H9 (cell line): ENCODE data around the gene CETN3. TPM values are rescaled to one million over a fixed set of nuclear protein-coding genes. Genes with fewer than 3 reads are reported as not detected.
"Not testable (repeated sequence)": the region's sequence is repeated elsewhere in the genome, so short reads cannot be mapped to it uniquely, and the experiment has no call there.

Source experiments
- DNase-seq: peaks from one replicate; pipeline ENCODE4 v3.0.0-alpha.2; 2017
- H2AFZ ChIP-seq: one replicate; pipeline ENCODE4 v1.6.1; 2013; ENCODE audit warnings: mild to moderate bottlenecking, low read length, control low read depth, moderate library complexity
- H2AK5ac ChIP-seq: 2 replicates; pipeline ENCODE4 v1.6.1; 2013; ENCODE audit warnings: low read length, control low read depth, mixed read lengths; ENCODE audit not compliant: insufficient read length
- H2BK120ac ChIP-seq: one replicate; pipeline ENCODE4 v1.6.1; 2013; ENCODE audit warnings: low read depth, mild to moderate bottlenecking, low read length, control low read depth, inconsistent platforms; ENCODE audit not compliant: poor library complexity, severe bottlenecking
- H2BK12ac ChIP-seq: 2 replicates; pipeline ENCODE4 v1.6.1; 2013; ENCODE audit warnings: low read length, control low read depth, mixed read lengths, low read depth; ENCODE audit not compliant: insufficient read length
- H2BK15ac ChIP-seq: 2 replicates; pipeline ENCODE4 v1.6.1; 2013; ENCODE audit warnings: low read depth, low read length, control low read depth
- H2BK20ac ChIP-seq: one replicate; pipeline ENCODE4 v1.6.1; 2013; ENCODE audit warnings: low read depth, mild to moderate bottlenecking, low read length, control low read depth, inconsistent platforms; ENCODE audit not compliant: poor library complexity, severe bottlenecking
- H2BK5ac ChIP-seq: 2 replicates; pipeline ENCODE4 v1.6.1; 2013; ENCODE audit warnings: low read length, control low read depth, mixed read lengths; ENCODE audit not compliant: insufficient read length
- H3K14ac ChIP-seq: 2 replicates; pipeline ENCODE4 v1.6.1; 2013; ENCODE audit warnings: low read length, control low read depth; ENCODE audit not compliant: insufficient read depth
- H3K18ac ChIP-seq: 2 replicates; pipeline ENCODE4 v1.6.1; 2013; ENCODE audit warnings: low read depth, mild to moderate bottlenecking, mixed read lengths, low read length, control low read depth; ENCODE audit not compliant: insufficient read length
- H3K23ac ChIP-seq: 2 replicates; pipeline ENCODE4 v1.6.1; 2013; ENCODE audit warnings: low read length, control low read depth, mixed read lengths, low read depth; ENCODE audit not compliant: insufficient read length
- H3K23me2 ChIP-seq: 2 replicates; pipeline ENCODE4 v1.6.1; 2013; ENCODE audit warnings: low read depth, mild to moderate bottlenecking, mixed read lengths, low read length, control low read depth; ENCODE audit not compliant: insufficient read length, poor library complexity, severe bottlenecking
- H3K27ac ChIP-seq: 2 replicates; pipeline ENCODE4 v1.5.1; 2013; ENCODE audit warnings: low read length, control low read depth, mixed read lengths, low read depth; ENCODE audit not compliant: insufficient read length
- H3K27me3 ChIP-seq: 2 replicates; pipeline ENCODE4 v1.6.1; 2013; ENCODE audit warnings: low read length, control low read depth, inconsistent platforms; ENCODE audit not compliant: insufficient read depth
- H3K4ac ChIP-seq: 2 replicates; pipeline ENCODE4 v1.6.1; 2013; ENCODE audit warnings: low read depth, mild to moderate bottlenecking, control low read depth, inconsistent platforms, low read length, moderate library complexity
- H3K4me1 ChIP-seq: 2 replicates; pipeline ENCODE4 v1.6.1; 2013; ENCODE audit warnings: low read length, control low read depth, inconsistent platforms; ENCODE audit not compliant: insufficient read depth
- H3K4me2 ChIP-seq: 2 replicates; pipeline ENCODE4 v1.6.1; 2013; ENCODE audit warnings: low read length, control low read depth, mixed read lengths; ENCODE audit not compliant: insufficient read length, insufficient read depth
- H3K56ac ChIP-seq: 2 replicates; pipeline ENCODE4 v1.6.1; 2013; ENCODE audit warnings: low read depth, mild to moderate bottlenecking, mixed read lengths, low read length, control low read depth; ENCODE audit not compliant: insufficient read length
- H3K79me1 ChIP-seq: 2 replicates; pipeline ENCODE4 v1.6.1; 2013; ENCODE audit warnings: low read depth, mild to moderate bottlenecking, moderate library complexity, low read length, control low read depth, inconsistent platforms; ENCODE audit not compliant: insufficient read depth, poor library complexity, severe bottlenecking
- H3K79me2 ChIP-seq: 2 replicates; pipeline ENCODE4 v1.6.1; 2013; ENCODE audit warnings: low read length, control low read depth, inconsistent platforms; ENCODE audit not compliant: insufficient read depth
- H3K9ac ChIP-seq: 2 replicates; pipeline ENCODE4 v1.6.1; 2013; ENCODE audit warnings: low read length, control low read depth, mixed read lengths; ENCODE audit not compliant: insufficient read length; ENCODE audit errors: extremely low read depth
- H3K9me3 ChIP-seq: one replicate; pipeline ENCODE4 v1.6.1; 2013; ENCODE audit warnings: low read depth, low read length, inconsistent platforms; ENCODE audit not compliant: control insufficient read depth
- H3T11ph ChIP-seq: one replicate; pipeline ENCODE4 v1.6.1; 2013; ENCODE audit warnings: mild to moderate bottlenecking, low read length, control low read depth, inconsistent platforms
- H4K20me1 ChIP-seq: one replicate; pipeline ENCODE4 v1.6.1; 2013; ENCODE audit not compliant: control insufficient read depth, insufficient read length, insufficient read depth
- H4K5ac ChIP-seq: 2 replicates; pipeline ENCODE4 v1.6.1; 2013; ENCODE audit warnings: low read depth, mild to moderate bottlenecking, mixed read lengths, low read length, control low read depth; ENCODE audit not compliant: insufficient read length
- H4K8ac ChIP-seq: replicated peaks from 2 replicates; pipeline ENCODE4 v1.6.1; 2013; ENCODE audit warnings: low read length, control low read depth, mixed read lengths, low read depth; ENCODE audit not compliant: insufficient read length
- H4K91ac ChIP-seq: 2 replicates; pipeline ENCODE4 v1.6.1; 2013; ENCODE audit warnings: low read depth, mild to moderate bottlenecking, moderate library complexity, mixed read lengths, low read length, control low read depth; ENCODE audit not compliant: insufficient read length
- H3K27ac Mint-ChIP-seq, 3 experiments: 2 replicates in 2 of 3; 3 replicates in 1 of 3; pipeline ENCODE4 v1.8.0; 2020 to 2021; ENCODE audit warnings: mixed read lengths in 3 of 3, mild to moderate bottlenecking in 1 of 3, moderate library complexity in 1 of 3
- H3K27me3 Mint-ChIP-seq: 2 replicates; pipeline ENCODE4 v1.8.0; 2021; ENCODE audit warnings: low read depth, mild to moderate bottlenecking, moderate library complexity, mixed read lengths
- H3K36me3 Mint-ChIP-seq, 3 experiments: 2 replicates in 2 of 3; 3 replicates in 1 of 3; pipeline ENCODE4 v1.8.0; 2020 to 2021; ENCODE audit warnings: low read depth in 3 of 3, mixed read lengths in 3 of 3; ENCODE audit not compliant: insufficient read depth in 1 of 3
- H3K4me1 Mint-ChIP-seq, 2 experiments: 2 replicates each; pipeline ENCODE4 v1.8.0; 2020; ENCODE audit warnings: mixed read lengths in 2 of 2
- H3K4me3 Mint-ChIP-seq, 2 experiments: 2 replicates in 1 of 2; 3 replicates in 1 of 2; pipeline ENCODE4 v1.8.0; 2020 to 2021; ENCODE audit warnings: mild to moderate bottlenecking in 2 of 2, mixed read lengths in 2 of 2, moderate library complexity in 1 of 2
- H3K9me3 Mint-ChIP-seq, 2 experiments: 2 replicates in 1 of 2; 3 replicates in 1 of 2; pipeline ENCODE4 v1.8.0; 2020; ENCODE audit warnings: mild to moderate bottlenecking in 2 of 2, mixed read lengths in 2 of 2, moderate library complexity in 1 of 2
- CTCF ChIP-seq: fragments of 200-600 bp; sonication (generic); conservative IDR thresholded peaks from 3 replicates; pipeline ENCODE4 v1.8.0; 2021; ENCODE audit warnings: antibody characterized with exemption, mild to moderate bottlenecking
- WGBS: extraction: QIAGEN DNeasy Blood & Tissue Kit; methylation state at CpG from one replicate; pipeline ENCODE4 v1.1.7; 2013; ENCODE audit warnings: missing lambda C conversion rate, low lambda C conversion rate, mixed read lengths; ENCODE audit not compliant: insufficient read length; ENCODE audit errors: extremely low coverage; 5-methylcytosine and 5-hydroxymethylcytosine counted together
- total RNA-seq: library from RNA; stranded (reverse); gene quantifications from 2 replicates; pipeline ENCODE4 v1.2.1, GENCODE V29; 2021

CETN3 gene
- total RNA-seq, 1 experiment from 2014 or later: 36.3 TPM

- no peak overlapping the region for H3K4me3 Mint-ChIP-seq
- TF ChIP-seq CTCF: no peak
Measured at GRCh38 chr5:90378752-90379151, 30.8 kb downstream of the CETN3 start.

GRCh38 chr5:90371269-90371668, 38.3 kb downstream of the CETN3 start:
- H2BK15ac ChIP-seq, H3K4me1 ChIP-seq, H3K27me3 Mint-ChIP-seq: not testable (repeated sequence)

More at GRCh38 chr5:90378752-90379151, 30.8 kb downstream of the CETN3 start:
- H2BK20ac ChIP-seq: no peak overlapping the region
- no peaks in the 10 kb centered on the region for H3K79me1 ChIP-seq
- H3K56ac ChIP-seq: no peak overlapping the region
- H4K20me1 ChIP-seq: no peaks in the 10 kb centered on the region
- no peak overlapping the region for H3K27ac Mint-ChIP-seq
- H3K18ac ChIP-seq: no peak overlapping the region
- H3K14ac ChIP-seq: no peak overlapping the region
- H3K27me3 ChIP-seq: no peaks in the 10 kb centered on the region
- H3K79me2 ChIP-seq: no peaks in the 10 kb centered on the region
- H3K4me1 ChIP-seq: no peaks in the 10 kb centered on the region
- no peak overlapping the region for H3K9ac ChIP-seq
- no peak overlapping the region for H2BK120ac ChIP-seq
- H2AK5ac ChIP-seq: no peak overlapping the region
- H2AFZ ChIP-seq: no peak overlapping the region
- no peak overlapping the region for H2BK12ac ChIP-seq
- H4K91ac ChIP-seq: no peak overlapping the region
- H3K36me3 Mint-ChIP-seq: peaks cover 0 to 5% (median 3%) of the 10 kb centered on the region in 3 experiments; a peak in 2 of 7 replicates
- H3K4me2 ChIP-seq: no peak overlapping the region
- no peaks in the 10 kb centered on the region for H3K9me3 ChIP-seq
- H4K8ac ChIP-seq: no peak overlapping the region
- no peaks in the 10 kb centered on the region for H3K4me1 Mint-ChIP-seq
- H4K5ac ChIP-seq: no peak overlapping the region
- no peak overlapping the region for H3T11ph ChIP-seq
- no peak overlapping the region for H3K23ac ChIP-seq
- H3K23me2 ChIP-seq: no peaks in the 10 kb centered on the region
- H3K27me3 Mint-ChIP-seq: no peaks in the 10 kb centered on the region
- H3K4ac ChIP-seq: no peak overlapping the region
- no peak overlapping the region for H3K27ac ChIP-seq
- peaks cover 0 to 8% of the 10 kb centered on the region in 2 experiments; a peak in 1 of 5 replicates for H3K9me3 Mint-ChIP-seq
- WGBS: no CpG with 5 or more reads among the region's 2 CpGs
- no peak overlapping the region for H2BK15ac ChIP-seq
- no peak for DNase-seq
- H2BK5ac ChIP-seq: no peak overlapping the region

More at GRCh38 chr5:90371269-90371668, 38.3 kb downstream of the CETN3 start:
- not testable (repeated sequence) for H3K4me3 Mint-ChIP-seq, H3K4me2 ChIP-seq, H3T11ph ChIP-seq, H2BK120ac ChIP-seq, H3K23me2 ChIP-seq, H2AK5ac ChIP-seq, H3K27me3 ChIP-seq, H3K4ac ChIP-seq, H3K18ac ChIP-seq, H2BK20ac ChIP-seq, H4K91ac ChIP-seq, H3K27ac ChIP-seq, H4K8ac ChIP-seq, H3K14ac ChIP-seq, H3K23ac ChIP-seq, H2AFZ ChIP-seq, H3K56ac ChIP-seq, H2BK5ac ChIP-seq, H3K9ac ChIP-seq, DNase-seq, H3K79me2 ChIP-seq, H4K20me1 ChIP-seq, H3K27ac Mint-ChIP-seq, H3K79me1 ChIP-seq, H4K5ac ChIP-seq, H2BK12ac ChIP-seq
- peaks cover 24 to 47% (median 27%) of the 10 kb centered on the region in 3 experiments for H3K36me3 Mint-ChIP-seq
- peaks cover 21 to 22% of the 10 kb centered on the region in 2 experiments for H3K4me1 Mint-ChIP-seq
- peaks cover 23% of the 10 kb centered on the region for H3K9me3 ChIP-seq
- peaks cover 32 to 47% of the 10 kb centered on the region in 2 experiments for H3K9me3 Mint-ChIP-seq
